Stimulated activated CD8-positive, alpha-beta memory T cell treated with anti-CD3 and anti-CD28 coated beads, Interleukin-7, amount 100 ng/mL, for 48 hours (primary cell): ENCODE data around the gene EIF4G2.
"Not testable (repeated sequence)": the region's sequence is repeated elsewhere in the genome, so short reads cannot be mapped to it uniquely, and the experiment has no call there.

Experiments used
- DNase-seq, 2 donors: peaks; one replicate each; pipeline ENCODE4 v3.0.0-alpha.2; 2020; ENCODE audit warnings: low read depth in 1 of 2; ENCODE audit errors: extremely low read depth in 1 of 2

EIF4G2 gene

DNA sequence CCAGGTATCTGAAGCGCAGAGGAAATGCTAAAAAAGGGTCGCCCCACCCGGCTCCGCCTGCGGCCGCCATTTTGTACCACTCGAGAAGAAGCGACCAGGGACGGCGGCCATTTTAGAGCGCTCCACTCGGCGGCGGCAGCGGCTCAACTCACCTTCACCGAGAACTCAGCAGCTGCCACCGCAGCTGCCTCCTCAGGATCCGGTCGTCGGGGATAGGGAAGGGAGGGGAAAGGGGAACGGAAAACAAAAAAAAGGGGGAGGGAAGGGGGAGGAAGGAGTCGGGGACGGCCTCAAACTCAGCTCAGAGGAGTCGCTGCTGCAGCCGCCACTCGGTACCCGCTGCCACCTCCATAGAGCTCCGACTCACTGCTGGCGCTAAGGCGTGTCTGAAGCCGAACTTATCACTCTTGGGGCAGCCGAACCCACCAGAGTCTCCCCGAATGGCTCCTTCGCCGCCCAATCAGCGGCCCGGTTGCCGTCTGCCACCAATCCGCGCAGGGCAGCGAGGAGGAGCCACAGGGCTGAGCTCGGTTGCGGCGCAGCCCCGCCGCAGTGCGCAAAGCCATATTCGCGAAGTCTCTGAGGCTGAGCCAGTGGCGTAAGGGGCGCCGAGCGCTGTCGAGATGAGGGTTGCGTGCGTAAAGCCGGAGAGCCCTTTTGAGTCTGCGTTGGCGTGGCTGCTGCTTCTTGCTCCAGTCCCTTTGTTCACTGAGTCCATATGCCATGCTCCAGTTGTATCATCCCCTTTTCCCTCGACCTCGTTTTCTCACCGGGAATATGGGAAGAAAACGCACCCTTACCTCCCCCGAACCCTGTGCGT lies at the start of gene EIF4G2:
TSS of gene EIF4G2 (minus strand) at position 374 of the 820 bp plus-strand sequence.
- DNase-seq: peak; percentile 96 to 97

DNA sequence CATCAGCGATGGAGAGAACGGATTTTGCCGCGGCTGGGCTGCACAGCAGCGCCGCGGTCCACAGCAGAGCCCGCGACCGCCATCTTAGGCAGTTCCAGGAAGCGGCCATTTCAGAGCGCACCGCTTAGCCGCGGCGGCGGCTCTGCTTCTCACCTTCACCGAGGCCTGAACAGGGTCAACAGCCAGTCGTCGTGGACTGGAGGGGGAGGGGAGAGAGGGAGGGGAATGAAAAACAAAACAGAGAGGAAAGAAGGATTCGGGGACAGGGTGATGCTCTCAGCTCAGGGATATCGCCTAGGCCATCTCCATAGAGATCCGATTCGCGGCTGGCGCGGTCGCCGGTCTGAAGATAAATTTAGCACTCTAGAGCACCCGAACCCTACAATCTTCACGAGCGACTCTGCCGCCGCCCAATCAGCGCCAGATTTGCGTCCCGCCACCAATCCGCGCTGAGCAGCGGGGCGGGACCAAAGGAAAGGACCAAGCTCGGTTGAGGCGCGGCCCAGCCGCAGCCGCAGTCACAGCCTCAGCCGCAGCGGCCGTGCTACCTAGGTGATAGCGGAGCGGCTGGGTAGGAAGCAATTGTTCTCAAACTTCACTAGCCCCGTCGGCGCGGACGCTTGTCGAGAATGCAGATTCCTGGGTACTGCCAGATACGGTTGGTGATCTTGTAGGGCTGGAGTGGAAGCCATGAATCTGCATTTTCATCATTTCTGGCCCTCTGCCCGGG lies 49.1 kb upstream of the EIF4G2 start, which contains the start of gene ZBED5:
TSS of gene ZBED5 (minus strand) at position 345 of the 730 bp plus-strand sequence. CDS start 3,108 bp downstream, outside the sequence.
- DNase-seq: peak; percentile 92 to 93

DNA sequence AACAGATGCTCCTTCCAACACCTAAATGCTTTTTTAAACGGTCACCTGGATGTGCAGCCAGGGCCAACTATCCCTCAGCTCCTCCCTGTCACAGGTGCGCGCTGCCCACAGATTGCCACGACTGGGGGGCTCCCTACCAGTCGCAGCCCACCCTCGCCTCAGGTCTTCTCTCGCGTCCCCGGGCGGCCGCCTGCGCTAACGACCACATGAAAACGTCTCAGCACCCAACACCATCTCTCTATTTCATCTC lies 48.7 kb upstream of the EIF4G2 start:
- no peak for DNase-seq

DNA sequence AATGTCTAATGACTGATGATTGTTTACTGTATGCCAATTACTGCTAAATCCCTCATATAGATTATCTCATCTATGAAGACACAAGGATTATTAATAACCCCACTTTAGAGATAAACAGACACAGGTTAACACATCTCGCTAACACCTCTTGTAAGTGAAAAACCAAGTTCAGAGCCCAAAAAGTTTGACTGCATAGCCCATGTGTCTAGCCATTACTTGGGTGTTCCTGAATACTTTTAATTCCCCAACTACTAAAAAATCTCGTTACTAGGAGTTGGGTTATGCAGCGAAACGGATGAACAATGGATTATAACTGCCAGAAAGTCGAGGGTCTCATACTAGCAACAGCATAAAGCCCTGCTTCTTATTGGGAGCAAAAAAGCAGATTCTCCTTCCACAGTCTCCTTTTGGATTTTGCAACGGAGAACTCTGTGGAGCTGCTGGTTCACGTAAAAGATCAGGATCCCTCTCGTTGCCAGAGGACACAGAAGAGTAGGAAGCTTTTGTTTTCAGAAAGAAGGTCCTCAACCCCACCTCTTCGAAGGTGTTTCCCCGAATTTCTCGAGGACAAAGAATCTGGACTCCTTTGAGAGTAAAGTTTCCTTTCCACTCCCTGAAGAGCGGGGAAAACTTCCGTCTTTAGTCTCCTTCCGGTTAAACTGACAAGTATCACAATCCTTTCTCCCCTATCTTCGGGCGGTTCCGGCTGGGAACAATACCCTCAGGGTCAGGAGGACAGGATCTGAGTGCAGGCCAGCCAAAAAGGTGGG lies 48.1 kb upstream of the EIF4G2 start:
- no peak for DNase-seq

DNA sequence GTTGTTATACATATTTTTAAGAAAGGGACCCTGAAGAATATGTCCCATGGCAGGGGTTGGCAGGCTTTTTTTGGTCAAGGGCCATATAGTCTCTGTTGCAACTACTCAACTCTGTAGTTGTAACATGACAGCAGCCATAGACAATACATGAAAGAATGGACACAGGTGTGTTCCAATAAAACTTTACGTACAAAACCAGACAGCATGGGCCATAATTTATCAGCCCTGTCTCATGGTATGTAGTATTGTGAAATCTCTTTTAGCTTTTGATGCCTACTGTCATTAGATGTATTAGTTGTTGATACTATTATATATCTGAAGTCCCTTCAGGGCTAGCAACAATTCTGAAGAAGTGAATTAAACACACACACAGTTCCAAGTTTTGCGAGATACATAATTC lies 46.6 kb upstream of the EIF4G2 start:
- no peak for DNase-seq

DNA sequence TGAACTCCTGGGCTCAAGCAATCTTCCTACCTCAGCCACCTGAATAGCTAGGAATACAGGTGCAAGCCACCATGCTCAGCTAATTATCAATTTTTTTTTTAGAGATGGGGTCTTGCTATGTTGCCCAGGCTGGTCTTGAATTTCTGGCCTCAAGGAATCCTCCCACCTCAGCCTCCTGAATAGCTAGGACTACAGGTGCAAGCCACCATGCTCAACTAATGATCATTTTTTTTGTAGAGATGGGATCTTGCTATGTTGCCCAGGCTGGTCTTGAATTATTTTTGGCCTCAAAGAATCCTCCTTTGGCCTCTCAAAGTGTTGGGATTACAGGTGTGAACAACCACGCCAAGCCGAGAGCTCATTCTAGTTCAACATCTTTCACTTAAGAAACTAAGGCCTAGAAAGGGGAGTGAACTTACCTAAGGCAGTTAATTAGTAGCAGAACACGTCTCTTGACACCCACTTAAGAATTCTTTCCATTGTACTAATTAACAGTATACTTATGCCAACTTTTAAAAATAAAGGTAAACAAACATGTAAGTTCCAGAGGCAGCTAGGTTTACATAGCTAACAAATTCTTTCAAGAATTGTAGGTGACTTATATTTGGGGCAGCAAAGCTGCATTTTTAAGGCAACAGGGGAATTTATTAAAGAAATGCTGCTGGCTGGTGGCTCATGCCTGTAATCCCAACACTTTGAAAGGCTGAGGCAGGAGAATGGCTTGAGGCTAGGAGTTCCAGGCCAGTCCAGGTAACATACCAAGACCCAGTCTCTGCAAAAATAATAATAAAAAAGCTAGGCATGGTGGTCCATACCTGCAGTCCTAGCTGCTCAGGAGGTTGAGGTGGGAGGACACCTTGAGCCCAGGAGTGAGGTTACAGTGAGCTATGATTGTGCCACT lies 39.5 kb upstream of the EIF4G2 start:
- DNase-seq: no peak

DNA sequence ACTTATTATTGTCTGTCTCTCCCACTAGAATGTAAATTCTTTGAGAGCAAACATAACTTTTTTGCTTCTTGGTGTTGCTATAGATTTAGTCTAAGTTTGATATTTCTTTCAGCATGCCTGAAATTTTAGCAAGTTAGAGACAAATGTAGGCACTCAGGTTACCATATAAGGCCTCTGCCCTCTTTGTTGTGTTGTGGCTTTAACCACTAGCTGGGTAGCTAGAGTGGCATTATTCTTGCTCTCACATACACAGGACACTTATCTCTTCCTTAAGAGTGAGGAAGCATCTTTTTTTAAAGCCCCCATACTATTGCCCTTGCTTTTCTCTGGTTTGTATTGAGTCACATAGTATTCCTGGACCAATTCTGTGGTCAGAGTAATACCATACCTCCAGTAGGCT lies 37.9 kb upstream of the EIF4G2 start:
- DNase-seq: no peak

DNA sequence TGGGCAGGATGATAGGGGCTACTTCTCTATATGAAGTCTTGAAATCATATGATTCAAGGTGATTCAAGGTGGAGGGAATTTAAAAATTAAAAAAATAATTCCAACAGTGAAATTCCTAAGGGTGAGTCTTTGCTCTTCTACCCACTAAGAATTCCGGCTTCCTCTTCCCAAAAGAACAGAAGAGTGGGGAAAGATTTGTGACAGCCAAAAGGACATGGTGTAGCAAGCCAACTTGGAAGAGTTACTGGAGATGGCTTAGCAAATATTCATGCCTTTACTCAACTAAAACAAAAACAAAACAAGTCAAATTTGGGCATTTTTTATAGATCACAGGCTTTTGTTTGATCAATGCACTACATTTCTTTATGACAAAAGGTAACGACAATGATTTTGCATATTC lies 36.9 kb upstream of the EIF4G2 start:
- no peak for DNase-seq

DNA sequence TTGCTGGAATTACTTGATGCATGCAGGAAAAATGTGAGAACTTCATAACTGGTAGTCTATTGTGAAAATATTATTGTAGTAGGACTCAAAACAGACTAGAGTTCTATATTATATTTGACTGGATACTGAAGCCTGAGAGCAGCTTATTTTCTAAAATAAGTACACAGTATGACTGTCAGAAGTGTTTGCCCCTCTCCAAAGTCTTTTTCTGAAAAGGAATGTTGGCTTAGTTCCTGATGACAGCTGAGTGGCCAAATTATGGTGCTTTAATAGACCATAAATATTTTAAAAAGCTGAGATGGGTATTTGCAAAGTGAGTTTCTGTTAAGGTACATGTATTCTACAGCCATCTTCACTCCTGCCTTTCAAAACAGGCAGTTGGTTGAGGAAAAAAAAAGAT lies 36.1 kb upstream of the EIF4G2 start:
- no peak for DNase-seq

DNA sequence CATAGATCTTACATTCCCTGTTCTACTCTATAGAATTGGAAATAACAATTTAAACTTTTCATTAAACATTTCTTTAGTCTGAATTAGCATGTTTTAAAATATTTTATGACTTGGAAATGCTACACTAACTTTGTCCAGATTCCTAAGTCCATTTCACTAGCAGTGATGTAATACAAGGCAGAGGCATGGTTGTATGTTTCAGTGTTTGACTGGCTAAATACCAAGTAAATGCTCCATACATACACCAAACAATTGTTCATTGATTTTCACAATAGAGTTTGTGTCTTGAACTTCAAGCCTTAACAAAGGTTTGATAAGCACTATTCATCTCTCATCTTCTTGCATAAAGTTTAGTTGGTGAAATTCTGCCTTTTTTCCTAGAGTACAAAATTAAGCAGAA lies 35.6 kb upstream of the EIF4G2 start:
- DNase-seq: no peak

DNA sequence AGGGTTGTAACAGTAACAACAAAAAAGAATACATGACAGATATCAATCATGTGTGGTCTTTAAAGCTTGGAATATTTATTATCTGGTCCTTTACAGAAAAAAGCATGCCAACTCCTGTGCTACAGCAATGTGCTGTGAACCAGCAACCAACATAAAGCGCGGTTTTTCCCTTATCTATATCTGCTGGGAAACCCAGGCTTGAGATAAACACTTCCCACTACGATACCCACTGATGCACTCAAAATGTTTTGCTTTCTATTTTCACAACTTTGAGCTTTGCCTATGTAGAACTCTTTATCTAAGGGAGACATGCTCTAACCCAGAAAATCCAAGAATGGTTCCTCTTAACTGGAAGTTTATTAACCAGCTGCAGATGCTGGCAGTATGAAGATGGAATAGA lies 30.2 kb upstream of the EIF4G2 start:
- no peak for DNase-seq

DNA sequence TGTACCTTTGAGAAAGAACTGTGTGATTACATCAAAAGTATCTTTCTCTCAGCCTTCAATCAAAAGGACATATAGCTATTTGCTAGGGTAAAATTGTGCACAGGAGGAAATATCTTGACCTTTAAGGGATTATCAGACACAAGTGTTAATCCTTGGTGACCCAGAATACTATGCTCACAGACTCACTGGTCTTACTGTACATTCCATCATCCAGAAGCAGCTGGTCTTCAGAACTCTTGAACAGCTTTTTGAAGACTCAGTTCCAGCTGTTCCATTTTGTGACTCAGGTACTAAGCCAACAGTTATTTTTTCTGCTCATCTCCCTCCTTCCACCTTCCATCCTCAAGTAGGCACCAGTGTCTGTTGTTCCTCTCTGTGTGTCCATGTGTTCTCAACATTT lies 29.4 kb upstream of the EIF4G2 start:
- DNase-seq: no peak

DNA sequence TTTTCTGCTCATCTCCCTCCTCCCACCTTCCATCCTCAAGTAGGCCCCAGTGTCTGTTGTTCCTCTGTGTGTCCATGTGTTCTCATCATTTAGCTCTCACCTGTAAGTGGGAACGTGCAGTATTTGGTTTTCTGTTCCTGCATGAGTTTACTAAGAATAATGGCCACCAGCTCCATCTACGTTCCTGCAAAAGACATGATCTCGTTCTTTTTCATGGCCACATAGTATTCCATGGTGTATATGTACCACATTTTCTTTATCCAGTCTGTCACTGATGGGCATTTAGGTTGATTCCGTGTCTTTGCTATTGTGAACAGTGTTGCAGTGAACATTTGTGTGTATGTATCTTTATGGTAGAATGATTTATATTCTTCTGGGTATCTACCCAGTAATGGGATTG lies 28.2 kb upstream of the EIF4G2 start:
- DNase-seq: not testable (repeated sequence)

DNA sequence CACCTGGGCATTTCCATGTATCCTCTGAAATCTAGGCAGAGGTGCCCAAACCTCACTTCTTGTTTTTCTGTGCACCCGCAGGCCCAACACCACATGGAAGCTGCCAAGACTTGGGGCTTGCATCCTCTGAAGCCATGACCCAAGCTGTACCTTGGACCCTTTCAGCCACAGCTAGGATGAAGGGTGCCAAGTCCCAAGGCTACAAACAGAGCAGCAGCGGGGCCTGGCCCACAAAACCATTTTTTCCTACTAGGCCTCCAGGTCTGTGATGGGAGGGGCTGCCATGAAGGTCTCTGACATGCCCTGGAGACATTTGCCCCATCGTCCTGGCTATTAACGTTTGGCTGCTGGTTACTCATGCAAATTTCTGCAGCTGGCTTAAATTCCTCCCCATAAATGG lies 20.4 kb upstream of the EIF4G2 start:
- DNase-seq: no peak

DNA sequence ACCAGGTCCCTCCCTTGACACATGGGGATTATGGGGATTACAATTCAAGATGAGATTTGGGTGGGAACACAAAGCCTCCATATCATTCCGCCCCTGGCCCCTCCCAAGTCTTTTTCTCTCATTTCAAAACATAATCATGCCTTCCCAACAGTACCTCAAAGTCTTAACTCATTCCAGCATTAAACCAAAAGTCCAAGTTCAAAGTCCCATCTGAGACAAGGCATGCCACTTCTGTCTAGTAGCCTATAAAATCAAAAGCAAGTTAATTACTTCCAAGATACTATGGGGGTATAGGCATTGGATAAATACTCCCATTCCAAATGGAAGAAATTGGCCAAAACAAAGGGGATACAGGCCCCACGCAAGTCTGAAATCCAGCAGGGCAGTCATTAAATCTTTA lies 19.7 kb upstream of the EIF4G2 start:
- DNase-seq: no peak

DNA sequence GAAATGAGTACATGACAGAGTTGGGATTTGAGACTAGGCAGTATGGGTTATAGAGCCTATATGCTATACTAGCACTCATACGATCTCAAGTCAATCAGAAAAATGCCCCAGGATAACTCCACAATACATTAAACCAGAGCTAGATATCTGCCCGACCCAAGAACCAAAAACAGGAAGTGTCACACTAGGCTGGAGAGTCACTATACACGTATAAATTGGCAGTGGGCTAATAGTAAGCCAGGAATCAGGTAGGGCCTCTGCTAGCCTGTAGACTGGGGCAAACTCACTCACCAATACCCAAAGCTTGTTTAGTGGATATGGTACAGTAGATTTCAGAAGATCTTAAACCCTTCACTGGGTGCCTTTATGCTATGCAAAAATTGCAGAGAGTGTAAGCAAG lies 16.2 kb upstream of the EIF4G2 start:
- DNase-seq: no peak

DNA sequence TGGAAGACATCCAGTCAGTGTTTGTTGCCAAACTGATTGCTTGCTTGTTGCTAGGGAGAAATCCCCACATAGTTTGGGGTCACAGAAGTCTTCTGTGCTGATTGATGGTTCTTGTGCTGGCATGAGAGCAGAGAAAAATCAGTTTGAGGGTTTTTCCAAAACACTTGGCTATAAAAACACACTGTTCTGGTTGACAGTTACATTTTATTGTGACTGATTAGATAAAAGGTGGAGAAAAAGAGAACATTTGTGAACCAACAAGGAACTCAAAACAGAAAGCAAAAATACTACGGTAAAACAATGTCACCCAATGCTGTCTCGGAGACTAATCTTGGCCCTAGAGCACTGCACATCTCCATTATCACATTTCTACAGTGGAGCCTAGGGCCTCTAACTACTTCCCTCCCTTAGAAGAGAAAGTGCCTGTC lies 14.4 kb upstream of the EIF4G2 start:
- DNase-seq: no peak

DNA sequence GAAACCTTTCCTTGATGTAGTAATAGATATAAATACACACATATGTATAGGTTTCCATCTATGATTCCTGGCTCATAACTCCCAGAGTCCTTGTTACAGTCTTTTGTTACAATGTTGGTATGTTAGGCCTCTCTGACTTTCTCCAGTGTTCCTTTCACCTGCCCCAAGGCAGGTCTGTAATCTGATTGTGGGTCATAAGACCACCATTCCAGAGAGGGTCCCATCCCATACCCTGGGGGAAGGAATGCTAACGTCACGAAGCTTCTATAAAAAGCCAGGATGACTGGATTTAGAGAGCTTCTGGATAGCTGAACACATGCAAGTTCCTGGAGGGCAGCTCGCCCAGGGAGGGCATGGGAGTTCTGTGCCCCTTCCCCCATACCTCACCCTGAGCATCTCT lies 13.8 kb upstream of the EIF4G2 start:
- not testable (repeated sequence) for DNase-seq

DNA sequence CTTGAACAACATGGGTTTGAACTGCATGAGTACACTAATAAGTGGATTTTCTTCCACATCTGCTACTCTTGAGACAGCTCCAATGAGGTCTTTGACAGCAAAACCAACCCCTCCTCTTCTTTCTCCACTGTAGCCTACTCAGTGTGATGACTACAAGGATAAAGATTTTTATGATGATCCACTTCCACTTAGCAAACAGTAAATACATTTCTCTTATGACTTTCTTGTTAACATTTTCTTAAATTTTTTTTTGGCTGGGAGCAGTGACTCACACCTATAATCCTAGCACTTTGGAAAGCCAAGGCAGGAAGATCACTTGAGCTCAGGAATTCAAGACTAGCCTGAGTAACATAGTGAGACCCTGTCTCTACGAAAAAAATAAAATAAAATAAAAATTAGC lies 9.9 kb upstream of the EIF4G2 start:
- DNase-seq: no peak

DNA sequence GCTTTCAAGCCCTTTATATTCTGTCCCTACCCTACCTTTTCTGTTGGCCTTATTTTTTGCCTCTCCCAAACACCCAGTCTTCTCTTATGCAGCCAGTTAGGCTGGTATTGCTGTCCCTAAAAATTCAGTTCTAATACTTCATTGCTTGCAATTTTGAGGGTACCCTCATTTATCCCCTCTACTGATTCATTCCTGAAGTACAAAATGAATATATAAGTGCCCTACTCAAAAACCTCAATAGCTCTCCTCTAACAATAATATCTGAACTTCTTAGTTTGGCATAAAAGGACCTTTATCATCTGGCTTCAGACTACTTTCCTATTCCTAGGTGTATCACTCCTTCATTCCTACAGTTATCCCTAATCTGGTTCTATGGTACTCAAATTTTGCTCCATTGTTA lies 5.2 kb upstream of the EIF4G2 start:
- no peak for DNase-seq
